ENCODE data around the gene AGTR1. TPM values are rescaled to one million over a fixed set of nuclear protein-coding genes. Genes with fewer than 3 reads are reported as not detected.
"Not testable (repeated sequence)": the region's sequence is repeated elsewhere in the genome, so short reads cannot be mapped to it uniquely, and the experiment has no call there.

The AGTR1 gene
- total RNA-seq, 1 donor from 2014 or later: 19.8 TPM

DNA sequence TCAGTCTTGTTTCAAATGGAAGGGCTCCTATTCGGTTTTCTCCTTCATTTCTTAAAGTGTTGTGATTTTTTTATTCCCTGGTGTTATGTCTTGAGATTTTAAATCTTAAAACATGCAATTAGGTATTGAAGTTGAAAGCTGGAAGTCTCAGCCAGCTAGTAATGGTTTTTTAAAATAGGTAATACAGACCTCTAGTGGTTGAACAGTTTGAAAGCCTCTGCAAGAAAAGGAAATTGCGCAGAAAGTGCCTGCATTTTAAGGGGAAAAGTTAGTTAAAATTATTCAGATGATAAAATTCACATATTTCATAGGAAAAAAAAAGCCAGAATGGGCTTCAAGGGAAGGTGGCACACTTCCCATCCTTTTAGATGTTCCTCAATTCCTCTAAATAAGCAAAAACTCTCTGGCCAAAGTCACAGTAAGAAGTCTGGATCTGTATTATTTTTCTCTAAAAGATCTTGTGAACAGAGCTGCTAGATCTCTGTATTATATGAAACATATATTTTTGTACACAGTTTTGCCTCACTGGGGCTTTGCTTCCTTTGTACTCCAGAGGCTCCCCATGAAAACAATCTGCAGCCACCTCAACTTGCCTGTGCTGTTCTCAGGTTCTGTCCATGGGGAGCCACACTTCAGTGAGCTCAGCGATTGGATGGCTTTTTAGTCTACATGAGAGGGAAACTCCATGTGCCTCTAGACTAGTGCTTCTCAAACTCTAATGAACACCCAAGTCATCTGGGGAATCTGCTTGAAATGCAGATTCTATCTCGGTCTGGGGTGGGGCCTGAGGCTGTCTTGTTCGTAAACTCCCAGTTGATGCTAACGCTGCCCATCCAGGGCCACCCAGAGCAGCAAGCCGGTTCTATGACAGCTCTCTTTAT, 21.5 kb downstream of the AGTR1 start:
- no peak for DNase-seq (ENCODE audit: low spot score)

DNA sequence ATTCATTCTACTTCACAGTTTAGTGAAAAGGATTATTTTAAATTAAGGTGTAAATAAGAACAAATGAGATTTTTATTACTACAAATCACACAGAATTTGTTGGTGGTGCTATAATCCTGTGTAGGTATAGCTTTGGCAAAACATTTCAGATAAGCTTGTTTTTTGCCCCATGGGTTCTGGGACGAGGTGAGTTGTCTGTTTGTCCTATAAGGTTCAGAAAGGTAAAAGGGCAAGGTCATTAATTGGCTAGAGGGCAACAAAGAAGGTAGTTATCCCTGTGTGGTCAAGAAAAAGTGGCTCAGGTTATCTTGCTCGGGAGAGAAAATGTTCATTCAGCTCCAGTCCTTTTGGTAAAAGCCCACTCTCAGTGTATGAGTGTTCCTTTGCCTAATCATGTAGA, 23.2 kb downstream of the AGTR1 start:
- no peak for DNase-seq (ENCODE audit: low spot score)

DNA sequence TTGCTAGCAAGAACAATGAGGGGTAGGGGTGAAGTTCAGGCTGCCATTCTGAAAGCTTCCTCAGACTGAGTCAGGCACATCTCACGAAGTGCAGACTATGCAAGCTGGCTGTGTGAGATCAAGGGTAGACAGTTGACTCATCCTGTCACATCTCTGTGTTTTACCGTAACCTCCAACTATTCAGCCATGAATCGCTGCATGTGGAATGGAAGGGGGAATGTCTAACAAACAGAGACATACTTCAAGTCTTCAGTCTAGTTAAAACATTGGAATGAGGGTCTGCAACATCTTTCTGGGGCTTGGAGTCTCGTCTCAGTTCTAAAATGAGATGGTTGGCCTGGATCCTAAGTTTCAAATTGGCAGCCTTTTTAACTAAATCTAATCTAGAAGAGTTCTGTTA, 25.9 kb downstream of the AGTR1 start:
- DNase-seq (ENCODE audit: low spot score): no peak

DNA sequence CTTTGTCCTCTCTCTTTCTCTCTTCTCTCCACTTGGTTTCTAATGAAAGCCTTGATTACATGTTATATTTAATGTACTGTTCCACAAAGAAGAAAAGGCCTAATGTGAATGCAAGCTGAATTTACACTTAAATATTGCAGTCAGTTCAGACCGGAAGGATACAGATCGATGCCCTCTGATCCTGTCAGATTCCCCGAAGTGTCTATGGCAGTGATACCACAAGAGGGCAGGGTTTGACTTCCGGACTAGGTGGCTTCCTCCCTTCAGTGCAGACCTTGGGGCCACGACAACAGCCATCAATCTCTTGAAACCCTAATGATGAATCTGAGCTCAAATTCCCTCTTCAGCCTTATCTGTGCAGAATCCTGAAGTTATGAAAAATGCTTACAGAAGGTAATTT, 29.5 kb downstream of the AGTR1 start:
- DNase-seq (ENCODE audit: low spot score): no peak

DNA sequence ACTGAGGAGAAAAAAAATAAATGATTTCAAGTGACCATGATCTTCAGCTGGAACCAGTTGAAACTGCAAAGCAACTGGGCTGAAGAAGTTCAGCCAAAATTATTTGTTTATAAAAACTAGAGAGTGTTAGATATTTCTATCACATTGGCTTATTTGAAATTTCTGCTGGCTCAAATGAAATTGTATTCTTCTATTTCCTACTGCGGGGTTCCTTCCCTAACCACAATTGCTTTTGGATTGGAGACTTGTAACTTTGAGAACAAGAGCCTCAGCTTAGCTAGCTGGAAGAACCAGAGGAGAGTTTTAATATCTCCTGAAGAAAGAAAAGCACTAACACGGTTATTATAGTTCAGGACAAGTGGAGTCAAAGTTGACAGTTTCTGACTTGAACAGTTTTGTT, 31.1 kb downstream of the AGTR1 start:
- DNase-seq (ENCODE audit: low spot score): no peak

DNA sequence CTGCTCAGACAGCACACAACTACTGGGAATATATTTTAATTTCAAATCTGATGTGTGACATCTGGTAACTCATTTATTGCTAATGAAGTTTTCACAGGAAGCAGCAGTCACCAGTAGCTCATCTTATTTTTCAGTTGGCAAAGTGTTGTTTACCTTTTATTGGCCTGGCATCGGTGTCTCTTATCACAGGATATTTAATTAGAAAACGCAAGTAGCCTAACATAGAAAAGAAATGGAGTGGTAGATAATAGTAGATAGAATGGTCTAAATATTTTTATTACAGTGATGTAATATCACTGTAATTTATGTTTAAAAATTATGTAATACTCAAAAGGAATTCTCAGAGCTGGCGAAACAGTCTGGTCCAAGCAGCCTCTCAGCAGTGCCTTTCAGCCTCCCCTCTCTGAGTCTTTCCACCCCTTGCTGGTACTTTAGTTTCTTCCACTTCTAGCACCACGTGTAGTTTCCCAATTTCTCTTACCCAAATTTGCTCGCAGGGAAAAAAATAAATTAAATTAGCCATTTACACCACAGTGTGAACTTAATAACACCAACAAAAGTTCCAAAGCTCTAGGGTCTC, 31.9 kb downstream of the AGTR1 start:
- no peak for DNase-seq (ENCODE audit: low spot score)

DNA sequence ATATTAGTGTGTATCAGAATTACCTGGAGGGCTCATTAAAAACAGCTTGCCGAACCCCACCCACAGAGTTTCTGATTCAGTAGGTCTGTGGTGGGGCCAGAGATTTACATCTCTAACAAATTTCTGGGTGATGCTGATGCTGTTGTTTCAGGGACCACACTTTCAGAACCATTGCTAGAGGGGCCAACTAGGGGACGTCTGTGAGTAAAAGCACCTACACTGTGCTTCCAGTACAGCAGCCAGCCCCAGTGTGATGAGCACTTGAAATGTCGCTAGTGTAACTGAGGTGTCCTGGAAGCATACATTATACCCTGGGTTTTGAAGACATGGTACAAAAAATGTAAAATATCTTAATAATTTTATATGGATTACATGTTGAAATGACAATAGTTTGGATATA, 33.0 kb downstream of the AGTR1 start:
- no peak for DNase-seq (ENCODE audit: low spot score)

DNA sequence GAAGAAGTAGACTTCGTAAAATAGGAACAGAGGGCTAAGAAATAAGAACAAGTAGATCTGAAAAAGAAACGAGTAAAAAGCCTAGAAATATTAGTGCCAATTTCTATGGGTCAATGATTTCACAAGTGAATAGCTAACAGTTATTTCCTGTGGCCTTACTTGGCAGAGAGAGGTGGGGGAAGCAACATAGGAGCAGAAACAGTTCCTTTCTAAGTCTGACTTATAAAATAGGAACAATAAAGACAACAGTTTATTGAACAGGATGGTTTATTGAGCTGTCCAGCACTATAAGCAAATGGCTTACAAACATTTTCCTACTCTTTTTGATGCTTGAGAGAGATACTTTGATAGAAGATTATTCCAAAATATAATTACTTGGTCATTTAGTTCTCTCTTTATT, 37.9 kb downstream of the AGTR1 start:
- no peak for DNase-seq (ENCODE audit: low spot score)

DNA sequence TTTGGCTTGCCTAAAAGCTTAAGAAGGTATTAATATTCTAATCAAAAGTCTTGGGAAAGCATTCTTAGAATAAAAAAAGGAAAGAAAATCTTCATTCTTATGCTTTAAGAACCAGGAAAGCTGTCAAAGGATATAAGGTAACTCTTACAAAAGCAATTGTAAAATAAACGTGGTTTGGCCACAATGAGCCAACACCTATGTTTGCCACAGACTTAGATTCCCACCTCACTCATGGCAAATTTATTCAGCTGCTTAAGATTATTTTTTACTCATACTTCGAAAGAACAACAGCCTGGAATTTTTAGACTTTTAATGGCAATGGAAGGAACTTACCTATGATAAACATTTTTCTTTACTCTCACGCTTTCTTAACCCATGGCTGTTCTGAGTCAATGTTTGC, 38.4 kb downstream of the AGTR1 start:
- DNase-seq (ENCODE audit: low spot score): no peak

DNA sequence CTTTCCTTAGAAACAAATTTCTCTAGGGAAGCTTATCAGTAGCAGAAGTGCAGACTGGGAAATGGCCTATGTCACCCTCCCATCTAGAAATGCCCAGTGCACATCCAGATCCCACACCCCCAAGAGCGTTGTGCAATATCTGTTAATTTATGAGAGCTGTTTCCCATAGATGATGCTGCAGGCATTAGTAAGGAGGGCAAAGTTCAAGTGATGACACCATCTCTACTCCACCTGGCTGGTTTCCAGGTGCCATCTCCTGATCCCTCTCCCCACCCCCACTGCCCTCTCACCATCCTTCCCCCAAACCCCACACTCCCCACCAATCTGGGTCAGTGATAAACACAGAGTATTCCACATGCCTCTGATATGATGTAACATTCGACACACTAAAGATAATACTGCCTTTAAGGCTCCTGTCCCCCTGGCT, 39.4 kb downstream of the AGTR1 start:
- DNase-seq (ENCODE audit: low spot score): no peak

DNA sequence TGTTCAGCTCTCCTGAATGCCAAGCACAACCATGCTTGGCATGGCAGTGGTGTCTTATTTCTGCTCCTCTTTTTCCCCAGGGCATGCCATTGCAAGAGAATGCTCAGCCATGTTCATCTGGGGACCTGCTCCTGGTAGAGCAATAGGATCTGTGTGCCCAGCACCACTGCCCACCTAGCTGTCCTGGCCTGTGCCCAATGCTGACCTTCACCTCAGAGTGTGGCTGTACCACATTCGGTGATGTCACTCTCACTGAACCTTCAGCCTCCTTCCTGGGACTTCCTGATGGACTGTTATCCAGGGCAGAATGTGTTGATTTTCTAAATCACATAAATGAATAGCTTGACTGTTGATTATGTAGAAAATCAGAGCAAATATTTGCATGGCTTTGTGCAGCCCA, 42.0 kb downstream of the AGTR1 start:
- DNase-seq (ENCODE audit: low spot score): no peak

DNA sequence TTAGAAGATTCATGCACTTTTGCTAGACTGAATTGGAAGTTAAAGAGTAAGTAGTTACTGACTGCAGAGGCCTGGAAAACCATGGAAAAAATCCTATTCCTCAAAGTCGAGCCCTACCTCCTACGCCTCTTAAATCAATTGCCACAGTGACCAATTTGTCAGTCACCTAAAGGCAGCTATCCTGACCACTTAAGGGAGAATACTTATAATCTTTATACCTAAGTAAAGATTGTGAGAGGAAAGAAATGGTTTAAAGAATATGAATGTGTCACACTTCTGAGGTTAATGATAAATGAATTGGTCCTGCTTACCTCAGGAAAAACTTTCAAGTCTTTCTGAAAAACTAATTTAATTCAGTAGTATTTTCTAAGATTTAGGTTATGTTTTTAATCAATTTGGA, 42.6 kb downstream of the AGTR1 start:
- DNase-seq (ENCODE audit: low spot score): no peak

DNA sequence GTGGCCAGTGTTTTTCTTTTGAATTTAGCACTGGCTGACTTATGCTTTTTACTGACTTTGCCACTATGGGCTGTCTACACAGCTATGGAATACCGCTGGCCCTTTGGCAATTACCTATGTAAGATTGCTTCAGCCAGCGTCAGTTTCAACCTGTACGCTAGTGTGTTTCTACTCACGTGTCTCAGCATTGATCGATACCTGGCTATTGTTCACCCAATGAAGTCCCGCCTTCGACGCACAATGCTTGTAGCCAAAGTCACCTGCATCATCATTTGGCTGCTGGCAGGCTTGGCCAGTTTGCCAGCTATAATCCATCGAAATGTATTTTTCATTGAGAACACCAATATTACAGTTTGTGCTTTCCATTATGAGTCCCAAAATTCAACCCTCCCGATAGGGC, 43.5 kb downstream of the AGTR1 start:
- no peak for DNase-seq (ENCODE audit: low spot score)

DNA sequence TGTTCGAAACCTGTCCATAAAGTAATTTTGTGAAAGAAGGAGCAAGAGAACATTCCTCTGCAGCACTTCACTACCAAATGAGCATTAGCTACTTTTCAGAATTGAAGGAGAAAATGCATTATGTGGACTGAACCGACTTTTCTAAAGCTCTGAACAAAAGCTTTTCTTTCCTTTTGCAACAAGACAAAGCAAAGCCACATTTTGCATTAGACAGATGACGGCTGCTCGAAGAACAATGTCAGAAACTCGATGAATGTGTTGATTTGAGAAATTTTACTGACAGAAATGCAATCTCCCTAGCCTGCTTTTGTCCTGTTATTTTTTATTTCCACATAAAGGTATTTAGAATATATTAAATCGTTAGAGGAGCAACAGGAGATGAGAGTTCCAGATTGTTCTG, 44.4 kb downstream of the AGTR1 start:
- no peak for DNase-seq (ENCODE audit: low spot score)

DNA sequence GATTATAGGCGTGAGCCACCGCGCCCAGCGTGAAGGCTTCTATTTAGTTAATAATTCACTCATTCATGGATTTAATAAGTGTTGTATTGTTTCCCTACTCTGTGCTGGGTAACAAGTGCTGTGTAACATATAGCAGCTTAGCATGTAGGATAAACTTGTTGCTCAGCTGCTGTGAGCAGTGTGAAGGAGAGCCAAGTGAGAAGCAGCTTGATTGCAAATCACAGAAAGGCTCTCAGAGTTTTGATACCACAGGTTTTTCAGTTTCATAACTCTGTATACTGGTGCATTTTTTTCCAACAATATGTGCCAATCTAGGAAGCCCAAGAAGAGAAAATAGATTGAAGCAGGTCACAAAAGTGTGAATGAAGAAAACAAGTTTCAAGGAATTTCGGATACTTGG, 48.4 kb downstream of the AGTR1 start:
- no peak for DNase-seq (ENCODE audit: low spot score)

DNA sequence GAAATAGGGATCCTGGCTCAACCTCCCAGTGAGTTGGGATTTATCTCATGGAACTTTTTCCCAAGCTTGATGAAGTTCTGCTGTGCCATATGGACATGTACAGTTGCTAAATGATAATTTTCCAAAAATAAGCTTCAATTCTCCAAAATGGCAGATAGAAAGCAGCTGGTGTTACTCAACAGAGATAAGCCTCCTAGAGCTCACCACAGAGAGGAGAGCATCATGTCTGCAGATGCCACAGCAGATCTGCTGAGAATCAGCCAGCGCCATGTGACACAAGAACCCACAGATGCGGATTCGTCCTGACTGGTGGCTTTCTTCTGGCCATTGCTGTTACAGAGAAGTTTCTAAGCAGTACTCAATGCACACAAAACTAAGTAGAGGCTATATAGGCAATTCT, 50.6 kb downstream of the AGTR1 start:
- DNase-seq (ENCODE audit: low spot score): no peak

DNA sequence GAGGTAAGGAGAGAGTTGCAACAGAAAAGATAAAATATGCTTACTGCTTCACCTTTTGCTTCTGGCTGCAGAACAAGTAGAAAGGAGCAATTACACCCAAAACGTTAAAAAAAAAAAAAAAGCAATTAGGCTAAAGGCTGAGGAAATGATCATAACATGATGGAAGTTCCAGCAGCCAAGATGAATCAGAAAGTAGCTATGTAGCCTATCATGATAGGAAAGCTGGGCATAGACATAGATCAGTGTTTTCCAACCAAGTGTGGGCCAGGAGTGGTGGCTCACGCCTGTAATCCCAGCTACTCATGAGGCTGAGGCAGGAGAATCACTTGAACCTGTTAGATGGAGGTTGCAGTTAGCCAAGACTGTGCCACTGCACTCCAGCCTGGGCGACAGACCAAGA, 52.6 kb downstream of the AGTR1 start:
- DNase-seq (ENCODE audit: low spot score): no peak

DNA sequence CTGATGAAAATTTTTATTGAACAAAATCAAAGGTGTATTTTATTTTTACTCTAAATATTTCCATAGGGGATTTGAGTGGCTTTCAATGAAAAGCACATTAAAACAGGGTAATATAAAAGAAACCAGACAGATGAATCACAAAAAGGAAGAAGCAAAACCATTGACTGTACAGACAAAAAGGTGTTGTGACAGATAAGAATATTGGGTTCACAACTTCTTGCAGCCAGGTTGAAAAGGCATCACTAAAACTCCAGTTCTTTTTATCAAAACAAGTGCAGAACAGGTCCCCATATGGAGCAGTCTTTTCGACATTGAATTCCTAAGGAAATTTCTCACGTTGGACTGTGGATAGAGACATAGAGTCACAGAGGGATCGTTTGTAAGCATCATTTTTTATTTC, 53.8 kb downstream of the AGTR1 start:
- no peak for DNase-seq (ENCODE audit: low spot score)

DNA sequence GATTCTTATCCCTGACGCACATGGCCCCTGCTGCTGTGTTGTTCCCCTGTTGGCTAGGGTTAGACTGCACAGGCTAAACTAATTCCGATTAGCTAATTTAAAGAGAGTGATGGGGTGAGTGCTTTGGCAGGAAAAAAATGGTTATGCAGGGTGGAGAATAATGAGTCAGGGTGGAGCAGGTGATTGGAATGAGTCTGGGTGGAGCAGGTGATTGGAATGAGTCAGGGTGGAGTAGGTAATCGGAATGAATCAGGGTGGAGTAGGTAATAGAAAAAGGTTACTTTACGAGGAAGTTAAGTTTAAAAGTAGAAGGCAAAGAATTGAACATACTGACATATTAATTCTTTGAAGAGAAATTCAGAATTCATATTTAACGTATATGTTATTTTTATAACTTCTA, 55.7 kb downstream of the AGTR1 start:
- DNase-seq (ENCODE audit: low spot score): not testable (repeated sequence)

DNA sequence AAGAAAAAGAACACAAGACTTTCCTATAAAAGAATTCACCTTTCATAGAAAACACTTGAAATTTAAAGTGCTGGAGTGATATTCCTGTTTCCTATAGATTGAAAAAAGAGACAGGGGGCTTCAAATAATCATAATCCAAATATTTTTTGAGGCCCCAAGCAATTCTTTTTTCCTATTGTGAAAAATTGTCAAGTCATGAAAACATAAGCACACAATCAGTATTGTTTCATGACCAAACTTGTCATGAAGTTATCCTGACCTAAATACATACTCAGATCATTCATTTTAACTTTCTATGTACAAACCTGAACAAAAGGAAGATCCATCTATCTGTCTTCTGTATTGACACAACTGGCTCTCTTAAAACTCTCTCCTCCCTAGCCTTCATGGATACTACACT, 57.9 kb downstream of the AGTR1 start:
- no peak for DNase-seq (ENCODE audit: low spot score)

DNA sequence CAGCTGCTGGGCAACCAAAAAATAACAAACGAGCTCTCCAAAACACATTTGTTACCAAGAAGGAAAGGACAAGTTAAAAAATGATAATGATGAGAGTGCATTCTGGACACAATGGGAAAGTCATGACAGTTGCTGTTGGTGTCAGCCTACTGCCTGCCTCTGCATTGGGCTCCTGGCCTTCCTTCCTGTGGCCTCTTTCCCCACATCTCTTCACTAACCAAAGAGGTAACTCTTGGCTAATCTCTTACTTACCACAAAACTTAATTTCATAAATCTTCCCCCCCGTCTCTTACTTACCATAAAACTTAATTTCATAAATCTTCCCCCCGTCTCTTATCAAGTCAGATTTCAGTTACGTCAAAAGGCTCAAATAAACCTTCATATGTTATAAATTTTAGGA, 58.6 kb downstream of the AGTR1 start:
- no peak for DNase-seq (ENCODE audit: low spot score)

DNA sequence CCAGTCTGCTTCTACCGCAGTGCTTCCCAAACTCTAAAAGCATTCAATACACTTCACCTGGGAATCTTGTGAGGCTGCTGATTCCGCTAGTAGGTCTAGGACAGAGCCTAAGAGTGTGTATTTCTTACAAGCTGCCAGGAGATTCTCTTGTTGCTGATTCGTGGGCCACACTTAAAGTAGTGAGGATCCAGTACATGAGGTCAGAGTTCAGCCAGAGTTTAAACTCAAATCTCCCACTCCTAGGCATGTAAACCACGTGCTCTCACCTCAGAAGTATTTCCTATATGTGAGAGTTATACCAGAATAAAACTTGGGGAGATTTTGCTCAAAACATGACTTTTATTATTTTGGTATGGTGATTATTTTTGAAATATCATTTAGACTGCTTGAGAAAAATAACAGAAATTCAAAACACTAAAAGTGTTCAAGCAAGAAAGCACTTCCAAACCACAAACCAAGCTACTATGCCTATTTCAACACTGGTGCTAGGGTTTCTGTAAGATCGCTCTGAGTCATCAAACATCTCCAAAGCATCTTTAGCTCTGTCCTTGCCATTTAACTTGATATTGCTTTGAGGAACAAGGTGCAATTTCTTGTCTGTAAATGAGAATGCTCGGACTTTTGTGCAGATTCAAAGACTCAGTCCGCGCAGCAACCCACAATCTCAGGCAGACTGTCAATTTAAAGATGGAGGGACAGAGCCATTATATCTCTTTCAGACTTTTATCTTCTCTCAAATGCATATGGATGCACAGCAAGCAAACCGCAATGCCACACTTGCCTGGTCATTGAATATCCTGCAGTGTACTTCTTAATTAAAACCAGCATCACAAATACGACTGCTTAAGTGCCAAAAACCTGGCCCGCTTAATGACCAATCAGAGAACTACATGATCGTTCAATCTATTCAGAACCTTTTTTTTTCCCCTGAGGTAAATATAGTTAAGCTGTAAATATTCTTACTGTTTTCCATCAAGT, 59.8 kb downstream of the AGTR1 start:
- no peak for DNase-seq (ENCODE audit: low spot score)
